HEK293 (cell line): ENCODE results near the gene PACS1.

Experiments
- TCF7L2 ChIP-seq: IDR thresholded peaks from 2 replicates; pipeline ENCODE4 v1.6.1; 2011; ENCODE audit warnings: low read depth, mild to moderate bottlenecking, inconsistent platforms, low read length, moderate library complexity, borderline replicate concordance
- TF ChIP-seq, protein P1 (sequence below): fragments of 450-650 bp; formaldehyde crosslinking; IDR thresholded peaks from 2 replicates; pipeline ENCODE4 v1.5.1; 2016; ENCODE audit warnings: missing biosample characterization, missing genetic modification characterization

GRCh38 chr11:66056501-66056900 is 13.6 kb upstream of the PACS1 start:
- TF ChIP-seq TCF7L2, result no peak
- TF ChIP-seq, protein P1, sequence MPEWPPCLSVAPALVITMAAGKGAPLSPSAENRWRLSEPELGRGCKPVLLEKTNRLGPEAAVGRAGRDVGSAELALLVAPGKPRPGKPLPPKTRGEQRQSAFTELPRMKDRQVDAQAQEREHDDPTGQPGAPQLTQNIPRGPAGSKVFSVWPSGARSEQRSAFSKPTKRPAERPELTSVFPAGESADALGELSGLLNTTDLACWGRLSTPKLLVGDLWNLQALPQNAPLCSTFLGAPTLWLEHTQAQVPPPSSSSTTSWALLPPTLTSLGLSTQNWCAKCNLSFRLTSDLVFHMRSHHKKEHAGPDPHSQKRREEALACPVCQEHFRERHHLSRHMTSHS (tag by site-specific recombination), result no peak
